Esophagus squamous epithelium (tissue), 4 donors: ENCODE results near the gene PHC1.

Source experiments
- POLR2A ChIP-seq, 4 donors: fragments of 450-650 bp; IDR thresholded peaks; one replicate each; pipeline ENCODE4 v1.6.1; 2017; ENCODE audit warnings: antibody characterized with exemption in 4 of 4, mild to moderate bottlenecking in 4 of 4, moderate library complexity in 3 of 4
- TF ChIP-seq, protein P1 (sequence below), 6 experiments: fragments of 450-650 bp in 4 of 6; fragments of 200-600 bp in 2 of 6; sonication (generic) in 2 of 6; IDR thresholded peaks; one replicate each; pipeline ENCODE4 v1.5.1; 2016 to 2019; ENCODE audit warnings: antibody characterized with exemption in 6 of 6, mild to moderate bottlenecking in 4 of 6, moderate library complexity in 4 of 6

DNA sequence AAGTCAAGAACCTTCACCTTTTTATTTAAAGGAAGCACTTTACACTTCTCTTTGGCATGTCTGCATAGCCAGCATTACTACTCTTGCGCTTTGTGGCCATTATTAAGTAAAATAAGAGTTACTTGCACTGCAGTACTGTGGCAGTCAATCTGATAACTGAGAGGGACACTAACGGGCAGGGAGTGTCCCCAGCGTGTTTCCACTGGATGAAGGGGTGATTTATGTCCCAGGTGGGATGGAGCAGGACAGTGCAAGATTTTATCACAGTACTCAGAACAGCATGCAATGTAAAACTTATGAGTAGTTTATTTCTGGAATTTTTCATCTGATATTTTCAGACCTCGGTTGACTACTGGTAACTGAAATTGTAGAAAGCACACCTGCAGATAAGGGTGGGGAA lies 43.3 kb downstream of the PHC1 start:
- TF ChIP-seq POLR2A (IDR thresholded peaks at IDR 0.05): no peak
- TF ChIP-seq, protein P1, sequence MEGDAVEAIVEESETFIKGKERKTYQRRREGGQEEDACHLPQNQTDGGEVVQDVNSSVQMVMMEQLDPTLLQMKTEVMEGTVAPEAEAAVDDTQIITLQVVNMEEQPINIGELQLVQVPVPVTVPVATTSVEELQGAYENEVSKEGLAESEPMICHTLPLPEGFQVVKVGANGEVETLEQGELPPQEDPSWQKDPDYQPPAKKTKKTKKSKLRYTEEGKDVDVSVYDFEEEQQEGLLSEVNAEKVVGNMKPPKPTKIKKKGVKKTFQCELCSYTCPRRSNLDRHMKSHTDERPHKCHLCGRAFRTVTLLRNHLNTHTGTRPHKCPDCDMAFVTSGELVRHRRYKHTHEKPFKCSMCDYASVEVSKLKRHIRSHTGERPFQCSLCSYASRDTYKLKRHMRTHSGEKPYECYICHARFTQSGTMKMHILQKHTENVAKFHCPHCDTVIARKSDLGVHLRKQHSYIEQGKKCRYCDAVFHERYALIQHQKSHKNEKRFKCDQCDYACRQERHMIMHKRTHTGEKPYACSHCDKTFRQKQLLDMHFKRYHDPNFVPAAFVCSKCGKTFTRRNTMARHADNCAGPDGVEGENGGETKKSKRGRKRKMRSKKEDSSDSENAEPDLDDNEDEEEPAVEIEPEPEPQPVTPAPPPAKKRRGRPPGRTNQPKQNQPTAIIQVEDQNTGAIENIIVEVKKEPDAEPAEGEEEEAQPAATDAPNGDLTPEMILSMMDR (IDR thresholded peaks at IDR 0.05): no peak
